Fibroblast of lung (primary cell): Measurements from ENCODE around the gene ANKRD53.

Experiments used
- EZH2 ChIP-seq: IDR thresholded peaks from 2 replicates; pipeline ENCODE4 v1.5.1; 2012; ENCODE audit warnings: low read length, control low read depth, mild to moderate bottlenecking; ENCODE audit errors: missing control alignments
- TF ChIP-seq, protein P1 (sequence below), 2 donors: IDR thresholded peaks in 1 of 2; conservative IDR thresholded peaks in 1 of 2; 1 replicate in 1 of 2; 2 replicates in 1 of 2; pipeline ENCODE4 v1.5.1; 2011 to 2012; ENCODE audit warnings: low read length in 2 of 2, control low read depth in 1 of 2, inconsistent platforms in 1 of 2, low read depth in 1 of 2, mild to moderate bottlenecking in 1 of 2

- TF ChIP-seq, protein P1, sequence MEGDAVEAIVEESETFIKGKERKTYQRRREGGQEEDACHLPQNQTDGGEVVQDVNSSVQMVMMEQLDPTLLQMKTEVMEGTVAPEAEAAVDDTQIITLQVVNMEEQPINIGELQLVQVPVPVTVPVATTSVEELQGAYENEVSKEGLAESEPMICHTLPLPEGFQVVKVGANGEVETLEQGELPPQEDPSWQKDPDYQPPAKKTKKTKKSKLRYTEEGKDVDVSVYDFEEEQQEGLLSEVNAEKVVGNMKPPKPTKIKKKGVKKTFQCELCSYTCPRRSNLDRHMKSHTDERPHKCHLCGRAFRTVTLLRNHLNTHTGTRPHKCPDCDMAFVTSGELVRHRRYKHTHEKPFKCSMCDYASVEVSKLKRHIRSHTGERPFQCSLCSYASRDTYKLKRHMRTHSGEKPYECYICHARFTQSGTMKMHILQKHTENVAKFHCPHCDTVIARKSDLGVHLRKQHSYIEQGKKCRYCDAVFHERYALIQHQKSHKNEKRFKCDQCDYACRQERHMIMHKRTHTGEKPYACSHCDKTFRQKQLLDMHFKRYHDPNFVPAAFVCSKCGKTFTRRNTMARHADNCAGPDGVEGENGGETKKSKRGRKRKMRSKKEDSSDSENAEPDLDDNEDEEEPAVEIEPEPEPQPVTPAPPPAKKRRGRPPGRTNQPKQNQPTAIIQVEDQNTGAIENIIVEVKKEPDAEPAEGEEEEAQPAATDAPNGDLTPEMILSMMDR (conservative IDR thresholded peaks at IDR 0.05 in 1 of 2, IDR thresholded peaks at IDR 0.05 in 1 of 2; ENCODE audit: low read depth in 1 of 2, low read length in 2 of 2) = no peak
- TF ChIP-seq EZH2 = no peak
These were observed 28.7 kb downstream of the ANKRD53 start for GRCh38 chr2:71006955-71007799.
